GM12891 (cell line): ENCODE results near the gene TIMM13. TPM values are rescaled to one million over a fixed set of nuclear protein-coding genes. Genes with fewer than 3 reads are reported as not detected.
A peak's percentile ranks its signal among the peaks of the same experiment; 100 is the strongest.
"Not testable (repeated sequence)": the region's sequence is repeated elsewhere in the genome, so short reads cannot be mapped to it uniquely, and the experiment has no call there.

Experiments used
- DNase-seq: peaks from one replicate; pipeline ENCODE4 v3.0.0; 2011; ENCODE audit warnings: low spot score; ENCODE audit not compliant: insufficient read length
- FAIRE-seq: peaks from 2 replicates; lab custom pipeline; 2011; peaks lifted over from hg19 to GRCh38; lab: Jason Lieb, UNC
- PAX5 ChIP-seq: IDR thresholded peaks from 2 replicates; pipeline ENCODE4 v1.6.1; 2011; ENCODE audit warnings: low read length, moderate library complexity, mild to moderate bottlenecking; ENCODE audit not compliant: insufficient read depth, severe bottlenecking
- POLR2A ChIP-seq: IDR thresholded peaks from 2 replicates; pipeline ENCODE4 v1.6.1; 2011; ENCODE audit warnings: low read depth, low read length, control low read depth
- POLR2AphosphoS5 ChIP-seq: IDR thresholded peaks from 2 replicates; pipeline ENCODE4 v1.6.1; 2011; ENCODE audit warnings: low read depth, low read length, control low read depth
- POU2F2 ChIP-seq: IDR thresholded peaks from 2 replicates; pipeline ENCODE4 v1.6.1; 2011; ENCODE audit warnings: low read depth, mild to moderate bottlenecking, control low read depth, low read length, moderate library complexity
- SPI1 ChIP-seq: IDR thresholded peaks from 2 replicates; pipeline ENCODE4 v1.6.1; 2011; ENCODE audit warnings: low read depth, low read length, control low read depth
- TAF1 ChIP-seq: IDR thresholded peaks from 2 replicates; pipeline ENCODE4 v1.6.1; 2011; ENCODE audit warnings: low read depth, low read length, control low read depth
- polyA plus RNA-seq: library from polyadenylated mRNA; unstranded; fragments of >200 nt; gene quantifications from one replicate; pipeline ENCODE4 v1.2.1, GENCODE V29; 2012; ENCODE audit warnings: low read depth, missing spikeins, inconsistent platforms; ENCODE audit not compliant: missing spikeins

TIMM13 gene
- polyA plus RNA-seq, result 60.4 TPM

DNA sequence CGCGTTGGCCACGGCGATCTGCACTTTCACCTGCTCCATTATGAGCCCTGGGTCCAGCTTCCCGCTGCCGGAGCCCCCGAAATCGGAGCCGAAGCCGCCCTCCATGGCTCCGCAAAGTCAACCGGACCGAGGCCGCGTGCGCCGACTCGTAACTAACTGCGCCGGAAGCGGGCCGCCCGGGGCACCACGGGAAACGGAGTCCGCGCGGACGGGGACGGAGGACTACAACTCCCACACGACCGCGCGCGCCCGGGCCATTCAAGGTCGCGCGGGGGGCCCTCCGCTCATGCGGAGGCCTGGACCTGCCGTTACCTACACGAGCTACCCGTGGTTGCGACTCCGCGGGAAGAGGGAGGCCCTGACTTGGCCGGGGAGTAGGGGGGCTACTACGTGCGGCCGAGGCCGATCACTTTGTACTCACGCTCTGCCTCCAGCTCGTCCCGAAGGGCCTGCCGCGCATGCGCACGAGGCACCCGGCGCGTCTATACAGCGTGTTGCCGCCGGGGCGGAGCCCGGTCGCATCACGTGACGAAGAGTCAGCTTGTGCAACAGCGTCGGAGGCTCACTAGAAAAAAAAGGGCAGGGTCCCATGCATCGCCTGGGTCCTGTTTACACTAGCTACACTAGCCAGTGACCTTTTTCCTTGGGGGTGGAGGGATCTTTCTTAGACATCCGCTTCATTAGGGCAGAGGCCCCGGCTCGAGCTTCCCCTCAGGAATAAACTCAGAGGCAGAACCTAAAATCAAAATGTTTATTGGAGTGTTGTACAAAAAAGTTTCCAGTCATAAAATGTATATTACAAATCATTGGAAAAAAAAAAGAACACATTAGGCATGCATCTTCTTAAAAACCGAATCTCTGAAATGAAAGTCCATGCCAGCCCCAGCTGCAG is at the start of gene TIMM13:
Gene TIMM13, minus strand, starts transcription at position 158 of the 892 bp plus-strand sequence. Its CDS starts 53 bp downstream, at position 105.
- TF ChIP-seq TAF1 (peak; percentile 44; the same call in 1 of the 2 replicates), POLR2AphosphoS5 (peak; percentile 82), POU2F2 (no peak), SPI1 (no peak), POLR2A (peak; percentile 81), PAX5 (peak; percentile 47)
- FAIRE-seq (peak; percentile 100), DNase-seq (peak; percentile 98)

DNA sequence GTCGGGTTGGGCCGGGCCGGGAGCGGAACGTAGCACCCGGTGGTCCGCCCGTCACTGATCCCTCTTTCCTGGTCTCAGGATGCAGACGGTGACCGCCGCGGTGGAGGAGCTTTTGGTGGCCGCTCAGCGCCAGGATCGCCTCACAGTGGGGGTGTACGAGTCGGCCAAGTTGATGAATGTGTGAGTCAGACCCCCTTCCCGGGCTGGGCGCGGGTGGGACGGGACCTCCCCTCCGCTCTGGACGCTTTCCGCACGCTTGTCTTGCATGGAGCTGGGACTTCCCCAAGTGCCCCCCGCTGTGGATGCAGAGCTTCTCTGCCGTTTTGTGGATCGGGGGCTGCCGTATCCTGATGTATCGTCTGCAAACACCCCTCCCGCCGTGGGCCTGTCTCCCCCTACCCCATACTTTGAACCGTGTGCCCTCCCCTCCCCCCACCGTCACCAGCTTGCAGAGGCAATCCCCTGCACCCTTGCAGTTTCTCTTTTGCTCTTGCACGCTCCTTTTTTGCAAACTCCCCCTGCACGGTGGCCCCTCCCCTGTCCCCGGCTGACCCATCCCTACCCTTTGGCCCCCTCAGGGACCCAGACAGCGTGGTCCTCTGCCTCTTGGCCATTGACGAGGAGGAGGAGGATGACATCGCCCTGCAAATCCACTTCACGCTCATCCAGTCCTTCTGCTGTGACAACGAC is 49.2 kb upstream of the TIMM13 start:
- DNase-seq (no peak), FAIRE-seq (peak; percentile 81)
- TF ChIP-seq POLR2AphosphoS5 (peak; percentile 24; the same call in 1 of the 2 replicates), PAX5 (no peak)

DNA sequence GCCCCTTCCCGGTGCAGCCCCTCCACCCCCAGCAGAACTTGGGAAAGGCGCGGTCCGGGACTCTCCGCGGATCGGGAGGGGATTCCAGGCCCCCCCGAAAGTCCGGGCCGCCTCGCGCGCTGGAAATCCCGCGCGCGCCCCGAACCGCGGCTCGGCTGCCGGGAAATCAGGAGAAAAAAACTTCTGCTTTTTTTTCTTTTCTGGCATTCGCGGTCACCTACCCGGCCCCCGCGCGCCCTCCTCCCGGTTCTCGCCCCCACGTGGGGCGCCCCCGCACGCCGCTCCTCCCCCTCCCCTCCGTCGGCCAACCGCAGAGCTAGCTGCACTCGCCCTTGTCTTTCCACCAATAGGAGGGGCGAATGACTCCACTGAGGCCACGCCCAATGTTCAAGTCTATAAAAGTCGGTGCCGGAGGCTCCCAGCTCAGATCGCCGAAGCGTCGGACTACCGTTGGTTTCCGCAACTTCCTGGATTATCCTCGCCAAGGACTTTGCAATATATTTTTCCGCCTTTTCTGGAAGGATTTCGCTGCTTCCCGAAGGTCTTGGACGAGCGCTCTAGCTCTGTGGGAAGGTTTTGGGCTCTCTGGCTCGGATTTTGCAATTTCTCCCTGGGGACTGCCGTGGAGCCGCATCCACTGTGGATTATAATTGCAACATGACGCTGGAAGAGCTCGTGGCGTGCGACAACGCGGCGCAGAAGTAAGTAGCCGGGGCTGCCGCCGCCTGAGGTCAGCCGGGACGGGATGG is 48.5 kb upstream of the TIMM13 start, which contains the start of gene GADD45B:
Gene GADD45B, plus strand, starts transcription at position 426 of the 749 bp plus-strand sequence. Its CDS starts 232 bp downstream, at position 658.
- peak; percentile 96 for DNase-seq
- no peak for TF ChIP-seq SPI1
- TF ChIP-seq PAX5, result no peak
- TF ChIP-seq POLR2A, result peak; percentile 100
- TF ChIP-seq POU2F2, result peak; percentile 98
- TF ChIP-seq POLR2AphosphoS5, result peak; percentile 100
- peak; percentile 100 for TF ChIP-seq TAF1
- peak; percentile 99 for FAIRE-seq

DNA sequence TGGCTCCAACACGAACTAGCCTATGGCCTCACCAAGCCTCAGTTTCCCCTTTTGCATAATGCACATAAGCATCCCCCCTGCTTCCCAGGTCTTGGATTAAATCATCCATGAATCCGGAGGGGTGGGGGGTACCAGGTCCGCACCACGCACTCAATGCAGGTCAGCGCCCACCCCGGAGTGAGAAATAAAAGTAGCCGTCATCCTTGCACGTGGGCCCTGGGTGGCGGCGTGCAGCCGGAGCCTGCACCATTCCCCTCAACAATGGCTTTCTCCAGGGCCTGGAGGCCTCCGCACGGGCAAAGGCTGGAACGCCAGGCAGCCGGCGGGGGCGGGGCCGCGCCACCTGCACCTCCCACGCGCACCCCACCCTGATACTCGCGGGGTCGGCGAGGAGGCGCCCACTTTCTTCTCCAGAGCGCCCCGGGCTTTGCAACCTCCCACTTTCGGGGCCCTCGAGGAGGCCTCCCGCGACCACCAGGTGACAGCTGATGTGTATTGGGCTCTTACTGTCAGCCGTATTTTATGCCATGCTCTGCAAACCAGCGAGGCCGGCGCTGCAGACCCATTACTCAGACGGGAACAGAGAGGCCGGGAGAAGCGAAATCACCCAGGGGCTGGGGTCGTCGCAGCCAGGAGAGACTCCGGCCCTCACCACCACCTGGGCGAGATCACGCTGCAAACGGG is 47.8 kb upstream of the TIMM13 start:
- FAIRE-seq (no peak), DNase-seq (no peak)

DNA sequence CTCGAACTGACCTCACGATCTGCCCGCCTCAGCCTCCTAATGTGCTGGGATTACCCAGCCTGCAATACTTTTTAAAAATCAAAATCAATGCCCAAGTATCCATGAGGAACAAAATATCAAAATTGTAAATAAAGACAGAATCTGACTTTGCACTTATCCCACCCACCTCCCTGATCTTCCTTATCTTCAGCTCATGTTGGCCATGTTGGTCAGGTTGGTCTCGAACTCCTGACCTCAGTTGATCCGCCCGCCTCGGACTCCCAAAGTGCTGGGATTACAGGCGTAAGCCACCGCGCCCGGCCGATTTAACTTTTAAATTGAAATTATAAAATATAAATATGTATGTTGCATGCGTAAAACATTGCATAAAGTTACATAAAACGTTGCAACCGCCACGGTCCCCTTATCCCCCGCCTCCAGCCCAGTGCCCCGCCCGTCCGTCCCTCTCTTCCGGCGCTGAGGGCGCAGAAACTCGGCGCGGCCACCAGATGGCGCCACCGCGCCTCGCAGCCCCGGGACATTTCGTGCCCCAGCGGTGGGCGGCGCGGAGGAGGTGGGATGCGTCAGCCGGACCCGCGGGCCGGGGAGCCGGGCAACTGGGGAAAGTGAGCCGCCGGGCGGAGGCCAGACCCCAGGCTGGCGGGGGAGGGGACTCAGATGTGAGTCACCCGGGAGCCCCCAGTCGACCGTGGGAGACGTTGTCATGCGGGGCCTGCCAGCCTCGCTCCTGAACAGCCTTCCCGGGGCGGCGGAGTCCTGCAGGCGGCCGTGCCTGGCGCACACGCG is 47.0 kb upstream of the TIMM13 start:
- peak; percentile 74 for TF ChIP-seq PAX5
- 0 out of 2 replicates have a peak, but pooled peaks have one; percentile 26 for TF ChIP-seq TAF1
- no peak for TF ChIP-seq POLR2AphosphoS5
- DNase-seq, result peak; percentile 82
- FAIRE-seq, result peak; percentile 88

More for the DNA sequence above, 47.8 kb upstream of the TIMM13 start:
- TF ChIP-seq PAX5 (no peak), SPI1 (no peak), POLR2A (no peak), POLR2AphosphoS5 (no peak), POU2F2 (no peak)

DNA sequence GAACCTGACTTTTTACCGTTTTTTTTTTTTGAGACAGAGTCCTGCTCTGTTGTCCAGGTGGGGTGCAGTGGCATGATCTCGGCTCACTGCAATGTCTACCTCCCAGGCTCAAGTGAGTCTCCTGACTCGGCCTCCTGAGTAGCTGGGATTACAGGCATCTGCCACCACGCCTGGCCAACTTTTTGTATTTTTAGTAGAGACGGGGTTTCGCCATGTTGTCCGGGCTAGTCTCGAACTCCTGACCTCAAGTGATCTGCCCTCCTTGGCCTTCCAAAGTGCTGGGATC is 42.5 kb upstream of the TIMM13 start:
- DNase-seq, FAIRE-seq: not testable (repeated sequence)

DNA sequence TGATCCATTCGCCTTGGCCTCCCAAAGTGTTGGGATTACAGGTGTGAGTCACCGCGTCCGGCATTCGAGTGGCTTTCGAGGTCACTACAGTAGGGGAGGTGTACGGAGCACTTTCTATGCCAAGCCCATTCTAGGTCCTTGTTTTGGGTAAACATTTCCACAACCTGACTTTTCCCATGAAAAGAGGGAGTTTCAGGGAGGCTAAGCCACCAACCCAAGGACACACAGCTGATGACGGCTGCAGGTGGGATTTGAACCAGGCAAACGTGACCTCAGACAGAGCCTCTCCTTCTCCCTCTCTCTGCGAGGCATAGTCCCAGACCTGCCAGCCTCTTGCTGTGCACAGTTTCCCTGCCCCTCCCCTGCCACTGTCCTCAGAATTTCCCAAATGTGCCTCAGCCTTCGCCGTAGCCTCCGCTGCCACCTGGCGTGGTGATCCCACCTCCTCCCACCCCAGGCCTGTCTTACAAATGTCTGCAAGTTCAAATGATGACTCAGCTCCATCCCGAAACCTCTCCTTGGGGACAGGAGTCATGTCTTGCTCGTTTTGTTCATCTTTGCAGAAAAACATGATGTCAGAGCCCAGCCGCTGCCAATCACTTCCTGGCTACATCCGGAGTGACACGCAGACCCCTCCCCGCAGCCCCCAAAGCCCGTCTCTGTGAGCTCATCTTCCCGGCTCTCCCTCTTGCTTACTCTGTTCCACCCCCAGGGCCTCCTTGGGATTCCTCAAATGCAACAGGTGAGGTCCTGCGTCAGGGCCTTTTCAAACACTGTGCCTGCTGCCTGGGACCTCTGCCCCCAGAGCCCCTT is 41.9 kb upstream of the TIMM13 start:
- FAIRE-seq (peak; percentile 90), DNase-seq (no peak)
- no peak for TF ChIP-seq POLR2AphosphoS5
- no peak for TF ChIP-seq POLR2A
- TF ChIP-seq SPI1, result no peak

DNA sequence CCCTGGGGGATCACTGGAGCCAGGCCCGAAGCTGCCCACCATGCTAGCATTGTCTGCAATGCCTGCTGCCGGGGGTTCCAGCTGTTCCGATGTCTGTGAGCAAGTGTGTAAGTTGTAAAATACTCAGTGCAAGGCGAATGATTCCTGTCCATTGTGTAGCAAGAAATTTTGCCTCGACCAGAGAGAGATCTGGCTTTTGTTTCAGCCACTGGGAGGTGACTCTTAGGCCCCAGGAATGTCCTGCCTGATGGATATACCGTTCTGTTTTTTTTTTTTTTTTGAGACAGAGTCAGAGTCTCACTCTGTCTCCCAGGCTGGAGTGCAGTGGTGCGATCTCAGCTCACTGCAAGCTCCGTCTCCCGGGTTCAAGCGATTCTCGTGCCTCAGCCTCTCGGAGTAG is 41.2 kb upstream of the TIMM13 start:
- FAIRE-seq, result no peak
- DNase-seq, result no peak
- TF ChIP-seq POLR2A (no peak), PAX5 (no peak), TAF1 (no peak), POU2F2 (no peak), POLR2AphosphoS5 (no peak), SPI1 (no peak)
